Breast epithelium (tissue), 3 donors: ENCODE results near the gene ATRNL1.

Source experiments
- POLR2A ChIP-seq: fragments of 450-650 bp; IDR thresholded peaks from one replicate; pipeline ENCODE4 v1.6.1; 2016; ENCODE audit warnings: antibody characterized with exemption, mild to moderate bottlenecking, moderate library complexity
- POLR2AphosphoS5 ChIP-seq, 3 donors: sonication (generic); formaldehyde crosslinking; IDR thresholded peaks; one replicate each; pipeline ENCODE4 v1.6.1; 2017; ENCODE audit warnings: antibody characterized with exemption in 3 of 3
- TF ChIP-seq, protein P1 (sequence below), 3 donors: fragments of 450-650 bp; IDR thresholded peaks; one replicate each; pipeline ENCODE4 v1.5.1; 2016 to 2017; ENCODE audit warnings: antibody characterized with exemption in 3 of 3, mild to moderate bottlenecking in 3 of 3, moderate library complexity in 3 of 3

DNA sequence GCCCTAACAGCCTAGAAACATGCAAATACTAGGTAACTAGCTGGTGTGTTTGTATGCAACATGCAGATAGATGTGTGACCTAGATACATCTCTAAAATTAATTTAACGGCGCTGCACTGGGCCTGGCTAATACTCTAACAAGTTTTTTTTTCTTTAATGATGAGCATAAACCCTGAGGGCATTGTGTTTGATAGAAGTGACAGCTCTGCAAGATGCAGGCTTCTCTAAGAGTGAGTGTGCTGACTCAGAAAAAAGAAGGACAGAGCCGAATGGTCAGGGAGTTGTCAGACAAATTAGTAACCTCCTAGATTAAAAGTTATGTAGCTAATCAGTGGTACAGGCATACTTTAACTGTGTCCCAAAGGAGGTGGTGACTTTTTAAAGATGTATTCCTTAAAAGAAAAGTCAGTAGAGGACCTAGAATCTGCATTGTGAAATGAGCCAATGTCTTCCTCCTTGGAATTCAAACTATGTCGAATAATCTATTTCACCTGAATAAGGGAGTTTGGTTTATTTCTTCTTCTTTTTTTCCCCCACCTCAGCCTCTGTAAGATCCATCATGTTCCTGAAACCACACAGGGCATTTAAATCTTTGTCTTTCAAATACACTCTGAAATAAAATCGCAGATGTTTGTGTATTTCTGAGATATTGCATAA, 864.7 kb downstream of the ATRNL1 start:
- TF ChIP-seq, protein P1, sequence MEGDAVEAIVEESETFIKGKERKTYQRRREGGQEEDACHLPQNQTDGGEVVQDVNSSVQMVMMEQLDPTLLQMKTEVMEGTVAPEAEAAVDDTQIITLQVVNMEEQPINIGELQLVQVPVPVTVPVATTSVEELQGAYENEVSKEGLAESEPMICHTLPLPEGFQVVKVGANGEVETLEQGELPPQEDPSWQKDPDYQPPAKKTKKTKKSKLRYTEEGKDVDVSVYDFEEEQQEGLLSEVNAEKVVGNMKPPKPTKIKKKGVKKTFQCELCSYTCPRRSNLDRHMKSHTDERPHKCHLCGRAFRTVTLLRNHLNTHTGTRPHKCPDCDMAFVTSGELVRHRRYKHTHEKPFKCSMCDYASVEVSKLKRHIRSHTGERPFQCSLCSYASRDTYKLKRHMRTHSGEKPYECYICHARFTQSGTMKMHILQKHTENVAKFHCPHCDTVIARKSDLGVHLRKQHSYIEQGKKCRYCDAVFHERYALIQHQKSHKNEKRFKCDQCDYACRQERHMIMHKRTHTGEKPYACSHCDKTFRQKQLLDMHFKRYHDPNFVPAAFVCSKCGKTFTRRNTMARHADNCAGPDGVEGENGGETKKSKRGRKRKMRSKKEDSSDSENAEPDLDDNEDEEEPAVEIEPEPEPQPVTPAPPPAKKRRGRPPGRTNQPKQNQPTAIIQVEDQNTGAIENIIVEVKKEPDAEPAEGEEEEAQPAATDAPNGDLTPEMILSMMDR (IDR thresholded peaks at IDR 0.05): no peak
- TF ChIP-seq POLR2A: no peak
- no peak for TF ChIP-seq POLR2AphosphoS5 (IDR thresholded peaks at IDR 0.05)
